HG03558 (cell line): ENCODE measurements around the gene DPAGT1.

Source experiments
- ATAC-seq: cut with Tn5 transposase; IDR thresholded peaks from one replicate; pipeline ENCODE4 v1.9.1; 2021; ENCODE audit warnings: moderate number of reproducible peaks; ENCODE audit not compliant: unreplicated experiment; ENCODE audit errors: extremely low read depth

DPAGT1 gene

DNA sequence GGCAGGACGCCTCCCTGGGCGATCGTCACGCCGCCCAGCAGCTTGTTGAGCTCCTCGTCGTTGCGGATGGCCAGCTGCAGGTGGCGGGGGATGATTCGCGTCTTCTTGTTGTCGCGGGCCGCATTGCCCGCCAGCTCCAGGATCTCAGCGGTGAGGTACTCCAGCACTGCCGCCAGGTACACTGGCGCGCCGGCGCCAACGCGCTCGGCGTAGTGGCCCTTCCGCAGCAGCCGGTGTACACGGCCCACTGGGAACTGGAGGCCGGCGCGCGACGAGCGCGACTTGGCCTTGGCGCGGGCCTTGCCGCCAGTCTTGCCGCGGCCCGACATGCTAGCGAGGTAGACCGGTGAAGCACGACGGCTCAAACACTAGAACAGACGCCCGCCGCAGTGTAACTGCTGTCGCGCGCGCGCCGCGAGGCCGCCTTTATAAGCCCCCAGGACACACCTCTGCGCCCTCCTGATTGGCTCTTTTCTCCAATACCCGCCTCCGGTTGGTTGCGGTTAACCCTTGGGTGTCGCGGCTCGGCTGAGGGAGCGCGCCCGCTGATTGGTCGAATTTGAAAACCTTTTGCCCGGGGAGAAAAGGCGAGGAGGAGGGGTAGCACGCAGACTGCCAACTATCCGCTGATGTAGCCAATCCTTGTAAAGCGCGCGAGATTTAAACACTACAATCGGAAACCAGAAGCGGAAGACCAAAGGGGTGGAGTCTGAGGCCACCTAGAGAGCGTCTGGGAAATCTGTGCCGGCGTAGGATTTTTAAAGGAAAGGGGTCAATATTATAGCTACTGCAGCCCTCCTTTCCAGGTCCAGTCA, 6.4 kb downstream of the DPAGT1 start:
- peak; percentile 60 for ATAC-seq

DNA sequence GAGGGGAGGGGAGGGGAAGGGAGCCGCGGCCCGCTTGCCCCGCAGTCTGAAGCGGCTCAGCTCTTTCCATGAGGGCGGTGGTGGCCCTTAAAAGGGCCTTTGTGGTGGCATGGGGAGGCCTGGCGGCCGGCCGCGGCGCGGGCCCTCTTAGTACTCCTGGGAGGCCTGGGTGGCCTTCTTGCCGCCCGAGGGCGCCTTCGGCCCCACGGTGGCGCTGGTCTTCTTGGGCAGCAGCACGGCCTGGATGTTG, 6.9 kb downstream of the DPAGT1 start:
- ATAC-seq: no peak

DNA sequence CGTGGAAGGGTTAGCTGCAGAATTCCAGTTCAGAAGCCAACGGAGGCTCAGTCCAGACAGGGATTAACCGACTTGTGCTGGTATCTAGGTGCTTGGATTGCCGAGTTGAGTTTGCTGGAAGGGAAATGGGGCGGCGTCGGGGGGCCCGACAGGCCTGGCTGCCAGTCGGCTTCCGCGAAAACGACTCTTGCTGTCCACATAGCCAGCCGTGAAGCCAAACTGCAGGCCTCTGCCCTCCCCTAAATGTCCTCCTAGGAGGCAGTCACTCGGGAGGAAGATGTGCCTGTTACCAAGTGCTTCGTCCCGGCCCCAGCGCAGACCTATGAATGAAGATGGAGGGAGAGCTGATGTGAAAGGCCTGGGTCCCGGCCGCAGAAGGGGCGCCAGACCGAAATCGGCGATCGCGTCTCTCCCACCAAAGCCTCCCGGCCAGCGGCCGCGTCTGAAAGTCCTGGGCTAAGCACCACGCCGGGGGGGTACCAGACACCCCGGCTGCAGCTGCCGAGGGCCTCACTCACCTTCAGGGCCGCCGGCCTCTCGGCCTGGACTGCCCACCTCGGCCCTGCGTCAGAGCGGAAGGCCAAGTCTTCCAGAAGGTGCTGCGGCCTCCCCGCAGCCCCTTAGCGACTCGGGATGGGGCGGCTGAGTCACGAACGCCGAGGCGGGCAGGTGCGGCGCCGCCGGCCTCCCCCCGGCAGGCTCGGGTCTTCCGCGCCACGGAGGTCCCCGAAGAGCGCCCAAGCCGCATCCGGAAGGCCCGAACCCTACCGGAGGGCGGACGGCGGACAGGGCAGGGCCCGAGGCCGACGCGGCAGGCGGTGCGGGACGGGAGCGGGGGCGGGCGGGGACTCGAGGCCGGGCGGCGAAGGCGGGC, 7.5 kb downstream of the DPAGT1 start:
- no peak for ATAC-seq

- no peak for ATAC-seq
Measured at GRCh38 chr11:119092880-119093842, 8.5 kb downstream of the DPAGT1 start.

DNA sequence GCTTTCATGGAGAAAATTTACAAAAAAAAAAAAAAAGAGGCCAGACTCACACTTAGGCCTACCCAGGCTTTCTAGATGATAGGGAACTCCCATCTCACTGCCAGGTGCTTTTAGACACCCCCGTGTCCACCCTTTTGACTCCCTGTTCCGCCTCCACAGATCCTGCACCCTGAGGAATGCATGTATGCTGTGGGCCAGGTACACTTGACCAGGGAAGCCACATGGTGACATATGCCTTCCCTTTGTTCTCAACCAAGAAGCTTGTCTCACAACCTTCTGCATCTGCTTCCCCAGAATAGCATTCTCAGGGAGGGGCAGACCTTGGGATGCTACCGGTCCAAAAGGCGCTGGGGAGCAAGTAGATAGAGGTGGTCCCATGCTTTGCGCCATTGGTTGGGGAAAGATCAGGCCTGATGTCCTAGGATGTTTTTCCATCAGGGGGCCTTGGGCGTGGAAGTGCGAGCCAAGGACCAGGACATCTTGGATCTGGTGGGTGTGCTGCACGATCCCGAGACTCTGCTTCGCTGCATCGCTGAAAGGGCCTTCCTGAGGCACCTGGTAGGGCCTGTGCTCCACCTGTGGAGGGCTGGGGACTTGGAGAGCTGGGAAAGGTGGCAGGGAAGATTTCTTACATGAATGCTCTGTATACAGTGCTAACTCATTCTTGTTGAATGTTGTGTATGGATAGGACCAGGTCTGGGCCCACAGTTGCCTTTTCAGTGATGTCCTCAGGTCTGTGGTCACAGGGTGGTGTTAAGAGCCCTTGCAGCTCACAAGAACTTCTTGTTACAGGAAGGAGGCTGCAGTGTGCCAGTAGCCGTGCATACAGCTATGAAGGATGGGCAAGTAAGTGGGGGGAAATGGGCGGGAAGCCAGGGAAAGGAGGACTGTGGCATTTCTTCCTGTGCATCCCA, 9.4 kb downstream of the DPAGT1 start:
- no peak for ATAC-seq

GRCh38 chr11:119091178-119091577, 10.5 kb downstream of the DPAGT1 start:
- no peak for ATAC-seq

DNA sequence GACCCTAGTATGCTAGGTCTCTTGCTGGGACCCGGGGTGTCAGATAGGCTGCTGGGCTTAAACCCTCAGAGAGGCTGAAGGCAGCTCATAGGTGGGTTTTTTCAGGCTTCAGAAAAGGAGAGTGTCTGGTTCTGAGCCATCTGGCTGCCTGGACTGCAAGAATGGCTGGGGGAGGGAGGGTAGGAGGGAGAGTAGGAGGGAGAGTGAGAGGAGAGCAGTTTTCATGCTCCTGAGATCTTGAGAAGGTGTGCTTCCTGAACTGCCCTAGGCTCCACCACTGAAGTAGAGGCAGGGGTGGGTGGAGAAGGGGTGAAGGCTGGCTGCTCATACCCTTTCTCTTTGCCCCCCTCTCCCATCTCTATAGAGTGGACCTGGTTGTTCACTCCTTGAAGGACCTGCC, 12.3 kb downstream of the DPAGT1 start:
- ATAC-seq: no peak

DNA sequence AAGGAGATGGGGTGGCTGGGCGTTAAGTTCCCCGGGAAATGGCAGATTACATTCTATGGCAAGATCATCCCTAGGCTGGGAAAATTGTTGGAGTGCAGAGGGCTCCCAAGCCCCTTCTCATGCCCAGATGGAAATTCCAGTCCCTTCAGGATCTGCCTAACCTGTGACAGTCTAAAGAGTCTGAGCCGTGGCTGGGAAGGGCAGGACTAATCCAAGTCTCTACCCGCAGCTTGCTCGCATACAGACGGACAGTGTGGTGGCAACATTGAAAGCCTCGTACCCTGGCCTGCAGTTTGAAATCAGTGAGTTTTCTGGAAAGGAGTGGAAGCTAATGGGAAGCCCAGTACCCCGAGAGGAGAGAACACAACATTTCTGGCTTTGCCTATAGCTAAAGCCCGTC, 13.2 kb downstream of the DPAGT1 start:
- no peak for ATAC-seq

- no peak for ATAC-seq
Measured at GRCh38 chr11:119087747-119088241, 13.9 kb downstream of the DPAGT1 start.

DNA sequence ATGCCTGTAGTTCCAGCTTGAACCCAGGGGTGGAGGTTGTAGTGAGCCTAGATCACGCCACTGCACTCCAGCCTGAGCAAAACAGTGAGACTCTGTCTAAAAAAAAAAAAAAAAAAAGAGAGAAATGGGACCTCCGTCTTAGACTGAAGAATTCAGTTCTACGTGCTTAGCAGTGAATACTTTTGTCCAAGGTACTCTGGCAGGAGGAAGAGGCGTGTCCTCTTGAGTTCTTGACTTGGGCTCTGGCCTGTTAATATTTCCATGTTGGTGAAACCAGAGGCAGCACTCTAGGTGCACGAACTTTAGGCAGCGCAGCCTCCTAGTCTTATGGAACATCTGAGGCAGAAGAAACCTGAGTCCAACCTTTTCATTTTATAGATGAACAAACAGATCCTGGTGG, 14.5 kb downstream of the DPAGT1 start:
- no peak for ATAC-seq

DNA sequence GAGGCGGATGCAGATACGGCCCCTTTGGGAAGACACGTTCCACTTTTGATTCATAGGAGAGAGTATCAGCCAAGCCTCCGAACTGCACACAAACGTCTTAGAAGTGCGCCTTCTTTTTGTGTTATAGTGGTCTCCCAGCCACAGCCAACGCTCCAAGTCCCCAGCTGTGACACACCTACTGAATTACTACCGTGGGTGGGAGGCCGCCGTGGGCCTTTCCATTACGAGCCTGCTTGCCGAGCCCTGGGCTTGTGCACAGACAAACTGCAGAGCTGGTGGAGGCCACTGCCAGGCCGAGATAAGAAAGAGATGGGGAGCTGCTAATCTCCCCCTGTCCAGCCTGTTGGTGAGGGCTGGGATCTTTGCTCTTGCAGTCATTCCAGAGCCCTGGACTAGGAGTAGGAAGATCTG, 16.2 kb downstream of the DPAGT1 start:
- ATAC-seq: no peak

DNA sequence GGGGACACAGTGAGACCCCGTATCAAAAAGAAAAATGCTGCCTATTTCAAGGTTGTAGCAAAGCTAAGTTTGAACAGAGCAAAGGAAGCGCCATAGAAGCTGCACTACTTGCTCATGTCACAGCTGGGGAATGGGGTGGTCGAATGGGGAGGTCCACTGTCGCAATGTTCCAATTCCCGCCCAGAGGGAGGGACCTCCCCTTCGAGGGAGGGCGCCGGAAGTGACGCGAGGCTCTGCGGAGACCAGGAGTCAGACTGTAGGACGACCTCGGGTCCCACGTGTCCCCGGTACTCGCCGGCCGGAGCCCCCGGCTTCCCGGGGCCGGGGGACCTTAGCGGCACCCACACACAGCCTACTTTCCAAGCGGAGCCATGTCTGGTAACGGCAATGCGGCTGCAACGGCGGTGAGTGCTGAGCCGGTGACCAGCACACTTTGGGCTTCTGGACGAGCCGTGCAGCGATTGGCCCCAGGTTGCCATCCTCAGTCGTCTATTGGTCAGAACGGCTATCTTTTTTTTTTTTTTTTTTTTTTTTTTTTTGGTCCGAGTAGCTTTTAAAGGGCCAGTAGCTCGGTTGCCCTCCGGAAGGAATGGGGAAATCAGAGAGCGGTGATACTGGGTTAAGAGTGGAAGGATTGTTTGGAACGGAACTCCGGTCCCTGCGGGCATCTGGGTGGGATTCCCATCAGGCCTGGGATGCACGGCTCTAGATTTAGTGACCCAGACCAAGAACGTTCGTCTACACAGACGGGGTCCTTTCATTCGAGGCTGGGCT, 16.8 kb downstream of the DPAGT1 start, which contains the start of gene HMBS:
TSS of gene HMBS (plus strand) at position 219 of the 774 bp plus-strand sequence. CDS start at position 372, 153 bp downstream.
- peak; percentile 58 for ATAC-seq

DNA sequence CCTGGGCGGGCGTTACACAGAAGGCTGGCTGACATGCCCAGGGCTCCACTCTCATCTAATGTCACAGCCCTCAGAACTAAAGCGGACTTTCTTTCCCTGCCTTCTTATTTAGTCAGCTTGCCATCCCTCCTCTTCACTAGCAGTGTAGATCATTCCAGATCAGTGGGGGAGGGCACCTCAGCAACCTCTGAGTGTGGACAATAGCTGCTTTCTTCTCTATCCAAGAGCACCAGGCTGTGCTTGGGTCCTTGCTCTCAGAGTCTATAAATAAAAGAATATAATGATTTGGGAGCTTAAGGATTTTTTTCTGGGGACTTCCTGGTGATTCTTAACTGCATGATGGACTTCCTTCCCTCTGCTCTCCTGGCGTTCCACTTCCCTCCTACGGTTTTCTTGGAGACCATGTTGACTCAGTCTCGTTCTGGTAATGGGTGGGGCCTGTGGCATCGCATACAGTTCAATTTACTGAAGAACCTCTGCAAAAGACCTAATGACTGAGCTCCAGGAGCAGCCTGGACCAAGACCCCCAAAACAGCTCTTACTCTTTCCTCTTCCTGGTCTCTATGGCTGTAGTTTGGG, 19.9 kb downstream of the DPAGT1 start:
- ATAC-seq: no peak

- ATAC-seq: no peak
Measured at GRCh38 chr11:119078675-119079420, 22.8 kb downstream of the DPAGT1 start.

GRCh38 chr11:119077839-119078238, 23.8 kb downstream of the DPAGT1 start:
- ATAC-seq: no peak

- peak; percentile 68 for ATAC-seq
Measured at GRCh38 chr11:119067371-119068222, 34.1 kb downstream of the DPAGT1 start, which contains the start of gene VPS11. VPS11 (plus strand) TSS chr11:119067818; CDS start chr11:119067824, 6 bp downstream.
